HG03139 (cell line): Measurements from ENCODE around the gene EXOC3L2.

Experiments used
- ATAC-seq: cut with Tn5 transposase; IDR thresholded peaks from one replicate; pipeline ENCODE4 v1.9.1; 2021; ENCODE audit not compliant: unreplicated experiment

The EXOC3L2 gene

DNA sequence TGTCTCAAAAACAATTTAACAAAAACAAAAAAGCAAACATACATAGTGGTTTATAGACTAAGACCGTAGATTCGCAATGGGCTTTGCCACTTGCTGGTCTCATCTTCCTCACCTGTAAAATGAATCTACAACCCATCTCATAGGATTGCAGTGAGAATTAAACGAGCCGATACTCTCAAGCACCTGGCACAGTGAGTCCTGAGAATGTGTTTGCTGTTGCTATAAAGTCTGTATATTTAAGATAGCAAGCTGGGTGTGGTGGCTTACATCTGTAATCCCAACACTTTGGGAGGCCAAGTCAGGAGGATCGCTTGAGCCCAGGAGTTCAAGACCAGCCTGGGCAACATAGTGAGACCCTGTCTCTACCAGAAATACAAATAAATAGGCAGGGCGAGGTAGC is 22.5 kb downstream of the EXOC3L2 start:
- no peak for ATAC-seq

DNA sequence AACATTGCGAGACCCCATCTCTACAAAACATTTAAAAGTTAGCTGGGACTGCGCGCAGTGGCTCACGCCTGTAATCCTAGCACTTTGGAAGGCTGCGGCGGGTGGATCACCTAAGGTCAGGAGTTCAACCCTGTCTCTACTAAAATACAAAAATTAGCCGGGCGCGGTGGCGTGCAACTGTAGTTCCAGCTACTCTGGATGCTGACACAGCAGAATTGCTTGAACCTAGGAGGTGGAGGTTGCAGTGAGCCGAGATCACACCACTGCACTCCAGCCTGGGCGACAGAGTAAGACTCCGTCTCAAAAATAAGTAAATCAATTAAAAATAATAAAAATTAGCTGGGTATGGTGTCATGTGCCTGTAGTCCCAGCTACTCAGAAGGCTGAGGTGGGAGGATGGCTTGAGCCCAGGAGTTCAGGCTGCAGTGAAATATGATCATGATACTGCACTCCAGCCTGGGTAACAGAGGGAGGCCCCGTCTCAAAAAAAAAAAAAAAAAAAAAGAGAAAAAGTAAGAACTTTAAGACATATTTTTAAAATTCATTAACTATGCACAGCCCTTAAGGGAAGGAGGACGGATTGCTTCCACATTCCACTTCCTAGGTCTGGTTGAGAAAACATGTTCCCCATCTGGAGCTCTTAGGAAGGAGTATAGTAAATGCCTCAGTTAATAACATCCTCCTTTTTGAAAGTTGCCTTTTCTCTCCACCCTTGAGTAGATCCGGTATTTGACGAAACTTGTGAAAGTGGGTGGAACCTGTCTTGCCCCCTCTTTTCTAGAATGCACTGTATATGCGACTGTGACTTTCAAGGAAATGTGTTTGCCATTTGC is 26.1 kb downstream of the EXOC3L2 start:
- ATAC-seq, result no peak

- no peak for ATAC-seq
Observed at GRCh38 chr19:45218426-45218825, 26.8 kb downstream of the EXOC3L2 start.

DNA sequence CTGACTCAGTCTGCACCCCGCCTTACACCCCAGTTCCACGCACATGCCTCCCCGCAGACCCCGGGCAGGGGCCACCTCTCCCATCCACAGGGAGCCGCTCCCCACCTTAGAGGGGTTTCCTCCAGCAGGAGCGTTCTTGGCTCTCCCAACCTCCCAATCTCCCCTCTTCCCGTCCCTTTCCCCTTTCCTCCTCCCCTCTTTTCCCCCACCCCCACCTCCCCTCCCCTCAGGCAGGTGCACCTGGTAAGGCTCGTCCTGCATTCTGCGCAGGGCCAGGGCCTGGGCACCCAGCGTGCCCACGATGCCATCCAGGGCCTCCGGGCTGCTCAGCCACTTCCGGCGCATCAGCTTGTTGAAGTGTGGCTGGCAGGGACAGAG is 27.3 kb downstream of the EXOC3L2 start:
- ATAC-seq, result no peak

DNA sequence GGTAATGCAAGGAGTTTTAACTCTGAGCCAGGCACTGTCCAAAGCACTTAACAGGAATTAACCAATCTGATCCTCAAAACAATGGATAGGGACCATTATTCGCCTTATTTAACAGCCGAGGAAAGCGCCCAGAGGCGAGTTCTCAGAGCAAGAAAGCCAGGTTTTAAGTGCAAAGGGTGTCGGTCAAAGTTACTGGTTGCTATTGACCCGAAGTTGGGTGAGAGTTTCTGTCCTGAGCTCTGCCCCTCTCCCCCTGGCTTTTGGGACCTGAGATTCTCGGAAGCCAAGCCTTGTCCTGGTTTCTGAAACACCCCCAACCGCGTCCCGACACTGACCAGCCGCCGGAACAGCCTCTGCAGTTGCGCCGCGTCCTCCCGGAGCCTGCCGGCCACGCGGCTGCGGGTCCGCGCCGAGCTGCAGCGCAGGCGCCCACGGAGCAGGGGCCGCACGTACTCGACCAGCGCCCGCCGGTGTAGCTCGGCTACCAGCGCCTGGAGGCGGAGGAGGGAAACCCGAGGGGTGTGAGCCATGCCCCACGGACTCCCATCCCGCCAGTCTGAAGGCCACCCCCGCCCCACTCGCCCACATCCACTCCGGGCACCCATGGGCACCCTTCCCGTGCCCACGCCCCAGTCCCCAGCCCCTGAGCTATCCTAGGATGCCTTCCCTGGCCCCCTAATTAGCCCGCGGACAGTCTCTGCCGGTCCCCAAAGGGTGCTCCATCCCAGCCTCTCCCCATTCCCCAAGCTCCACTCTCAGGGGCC is 27.8 kb downstream of the EXOC3L2 start:
- ATAC-seq, result no peak

- no peak for ATAC-seq
Observed at GRCh38 chr19:45216667-45217066, 28.5 kb downstream of the EXOC3L2 start.

DNA sequence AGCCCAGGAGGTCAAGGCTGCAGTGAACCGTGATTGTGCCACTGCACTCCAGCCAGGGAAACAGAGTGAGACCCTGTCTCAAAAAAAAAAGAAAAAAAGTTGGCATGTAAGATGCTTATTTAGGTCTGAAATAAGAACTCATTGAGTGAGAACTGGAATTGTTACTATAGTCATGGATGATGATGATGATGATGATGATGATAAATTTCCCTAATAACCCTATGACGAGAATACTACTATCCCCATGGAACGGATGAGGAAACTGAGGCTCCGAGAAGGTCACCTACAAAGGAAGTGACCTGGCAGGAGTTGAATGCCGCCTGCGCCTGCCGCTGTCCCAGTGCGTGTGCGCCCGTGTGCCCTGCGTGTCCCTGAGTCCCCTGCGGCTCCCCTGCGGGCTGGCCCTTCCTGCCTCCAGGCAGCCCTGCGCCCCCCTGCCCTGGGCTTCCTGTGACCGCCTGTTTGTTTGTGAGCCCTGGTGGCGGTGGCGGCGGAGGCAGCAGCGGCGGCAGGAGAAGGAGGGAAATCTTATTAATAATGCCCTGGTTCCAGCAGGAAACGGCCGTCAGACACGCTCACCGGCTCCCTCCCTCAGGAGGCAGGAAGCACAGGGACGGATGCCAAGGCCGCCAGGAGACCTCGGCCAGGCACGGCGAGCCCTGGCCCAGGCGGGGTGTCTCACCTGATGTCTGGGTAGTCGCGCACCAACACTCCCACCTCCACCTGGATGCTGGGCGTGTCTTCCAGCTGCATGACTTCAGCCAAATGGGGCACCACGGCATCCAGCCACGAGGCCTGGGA is 29.6 kb downstream of the EXOC3L2 start:
- ATAC-seq, result no peak

DNA sequence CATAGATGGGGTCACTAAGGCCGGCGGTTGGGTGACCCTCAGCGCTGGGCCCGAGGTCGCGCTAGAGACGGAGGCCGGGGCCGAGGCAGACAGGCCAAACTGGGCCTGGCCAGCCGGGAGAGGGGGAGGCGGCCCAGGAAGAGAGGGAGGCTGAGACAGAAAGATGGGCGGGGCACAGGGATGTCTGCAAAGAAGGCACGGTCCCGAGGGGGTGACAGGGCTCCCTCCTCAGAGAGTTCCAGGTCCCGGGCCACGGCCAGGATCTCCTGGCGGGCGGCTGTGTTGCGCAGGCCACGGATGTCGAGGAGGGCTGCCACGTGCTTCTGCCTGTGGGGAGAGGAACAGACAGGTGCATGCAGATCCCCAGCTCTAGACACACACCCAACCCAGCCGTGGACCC is 32.2 kb downstream of the EXOC3L2 start:
- no peak for ATAC-seq

GRCh38 chr19:45211751-45212381 is 33.3 kb downstream of the EXOC3L2 start:
- ATAC-seq, result no peak

DNA sequence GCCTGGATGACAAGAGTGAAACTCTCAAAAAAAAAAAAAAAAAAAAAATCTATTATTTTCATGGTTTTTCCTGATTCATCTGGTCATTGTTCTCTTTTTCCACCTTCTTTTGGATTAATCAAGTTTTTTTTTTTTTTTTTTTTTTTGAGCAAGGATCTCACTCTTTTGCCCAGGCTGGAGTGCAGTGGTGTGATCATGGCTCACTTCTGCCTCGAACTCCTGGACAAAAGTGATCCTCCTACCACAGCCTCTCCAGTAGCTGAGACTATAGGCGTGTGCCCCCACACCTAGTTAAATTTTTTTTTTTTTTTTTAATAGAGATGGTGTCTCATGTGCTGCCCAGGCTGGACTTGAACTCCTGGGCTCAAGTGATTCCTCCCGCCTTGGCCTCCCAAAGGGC is 38.9 kb downstream of the EXOC3L2 start:
- no peak for ATAC-seq

- ATAC-seq, result no peak
Observed at GRCh38 chr19:45205810-45206209, 39.4 kb downstream of the EXOC3L2 start.

- ATAC-seq, result no peak
Observed at GRCh38 chr19:45202637-45203036, 42.6 kb downstream of the EXOC3L2 start.

GRCh38 chr19:45200568-45200967 is 44.6 kb downstream of the EXOC3L2 start:
- ATAC-seq, result no peak

GRCh38 chr19:45195764-45196163 is 49.4 kb downstream of the EXOC3L2 start:
- no peak for ATAC-seq

GRCh38 chr19:45191375-45191774 is 53.8 kb downstream of the EXOC3L2 start:
- no peak for ATAC-seq

- no peak for ATAC-seq
Observed at GRCh38 chr19:45189971-45190370, 55.2 kb downstream of the EXOC3L2 start.

DNA sequence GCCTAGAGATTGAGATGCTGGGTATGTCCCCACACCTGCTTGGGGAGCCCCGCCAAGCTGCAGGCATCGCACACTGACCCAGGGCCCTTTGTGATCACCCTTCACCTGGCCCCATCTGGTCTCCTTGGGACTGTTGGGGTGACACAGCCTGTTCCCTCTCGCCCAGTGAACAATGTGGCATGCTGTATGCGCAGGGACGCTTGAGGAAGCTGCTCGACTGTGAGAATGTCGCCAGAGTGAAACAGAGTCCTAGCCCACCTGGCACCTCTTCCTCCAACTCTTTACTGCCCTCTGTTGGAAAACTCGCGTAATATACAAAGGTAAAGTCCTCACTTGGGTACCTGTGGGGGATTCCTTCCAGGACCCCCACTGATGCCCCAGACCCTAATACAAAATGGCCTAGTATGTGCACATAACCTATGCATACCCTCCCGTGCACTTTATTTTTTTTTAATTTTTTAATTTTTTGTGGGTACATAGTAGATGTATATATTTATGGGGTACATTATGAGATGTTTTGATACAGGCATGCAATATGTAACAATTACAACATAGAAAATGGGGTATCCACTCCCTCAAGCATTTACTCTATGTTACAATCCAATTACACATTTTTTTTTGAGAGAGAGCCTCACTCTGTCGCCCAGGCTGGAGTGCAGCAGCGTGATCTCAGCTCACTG is 57.6 kb downstream of the EXOC3L2 start:
- no peak for ATAC-seq

DNA sequence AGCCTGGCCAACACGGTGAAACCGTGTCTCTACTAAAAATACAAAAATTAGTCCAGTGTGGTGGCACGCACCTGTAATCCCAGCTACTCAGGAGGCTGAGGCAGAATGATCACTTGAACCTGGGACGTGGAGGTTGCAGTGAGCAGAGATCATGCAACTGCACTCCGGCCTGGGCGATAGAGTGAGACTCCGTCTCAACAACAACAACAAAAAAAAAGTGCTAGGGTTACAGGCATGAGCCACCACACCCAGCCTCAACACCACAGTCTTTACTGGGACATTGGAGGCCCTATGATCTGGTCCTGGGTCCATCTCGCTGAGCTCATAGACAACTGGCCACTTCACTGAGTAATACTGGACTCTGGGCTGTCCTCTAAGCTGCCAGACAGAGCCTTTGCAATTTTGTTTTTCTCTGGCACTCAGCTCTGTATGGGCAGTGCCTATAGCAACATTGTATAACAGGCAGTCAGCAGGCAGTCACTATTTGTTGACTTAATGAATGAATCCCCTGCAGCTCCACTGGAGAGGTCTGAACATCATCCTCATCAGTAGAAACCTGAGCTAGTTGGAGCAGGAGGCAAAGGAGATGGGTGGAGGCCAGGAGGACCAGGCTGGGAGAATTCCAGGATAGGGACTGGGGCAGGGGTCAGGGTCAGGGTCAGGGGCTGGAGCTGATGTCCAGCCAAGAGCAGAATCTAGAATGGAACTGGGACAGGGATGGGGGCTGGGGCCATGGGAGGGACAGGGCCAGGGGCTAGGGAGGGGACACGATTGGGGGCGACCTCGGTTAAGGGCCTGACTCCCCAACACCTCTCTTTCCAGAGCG is 58.5 kb downstream of the EXOC3L2 start:
- no peak for ATAC-seq

DNA sequence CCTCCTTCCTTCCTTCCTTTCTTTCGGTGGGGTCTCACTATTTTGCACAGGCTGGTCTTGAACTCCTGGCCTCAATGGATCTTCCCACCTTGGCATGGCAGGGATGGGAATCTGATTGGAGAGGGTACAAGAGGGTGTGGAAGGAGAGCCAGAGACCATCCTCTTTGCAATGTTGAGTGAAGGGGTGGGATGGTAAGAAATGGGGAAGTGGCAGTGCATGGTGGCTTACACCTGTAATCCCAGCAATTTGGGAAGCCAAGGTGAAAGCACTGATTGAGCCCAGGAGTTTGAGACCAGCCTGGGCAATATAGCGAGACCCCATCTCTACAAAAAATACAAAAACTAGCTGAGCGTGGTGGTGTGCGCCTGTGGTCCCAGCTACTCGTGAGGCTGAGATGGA is 61.1 kb downstream of the EXOC3L2 start:
- no peak for ATAC-seq

- ATAC-seq, result no peak
Observed at GRCh38 chr19:45182758-45183157, 62.4 kb downstream of the EXOC3L2 start.
